GM19395 (cell line): ENCODE data around the gene CENPVL3.
"Not testable (repeated sequence)": the region's sequence is repeated elsewhere in the genome, so short reads cannot be mapped to it uniquely, and the experiment has no call there.

Source experiments
- ATAC-seq: cut with Tn5 transposase; IDR thresholded peaks from one replicate; pipeline ENCODE4 v1.9.1; 2021; ENCODE audit warnings: mild to moderate bottlenecking, moderate library complexity; ENCODE audit not compliant: unreplicated experiment

The CENPVL3 gene

DNA sequence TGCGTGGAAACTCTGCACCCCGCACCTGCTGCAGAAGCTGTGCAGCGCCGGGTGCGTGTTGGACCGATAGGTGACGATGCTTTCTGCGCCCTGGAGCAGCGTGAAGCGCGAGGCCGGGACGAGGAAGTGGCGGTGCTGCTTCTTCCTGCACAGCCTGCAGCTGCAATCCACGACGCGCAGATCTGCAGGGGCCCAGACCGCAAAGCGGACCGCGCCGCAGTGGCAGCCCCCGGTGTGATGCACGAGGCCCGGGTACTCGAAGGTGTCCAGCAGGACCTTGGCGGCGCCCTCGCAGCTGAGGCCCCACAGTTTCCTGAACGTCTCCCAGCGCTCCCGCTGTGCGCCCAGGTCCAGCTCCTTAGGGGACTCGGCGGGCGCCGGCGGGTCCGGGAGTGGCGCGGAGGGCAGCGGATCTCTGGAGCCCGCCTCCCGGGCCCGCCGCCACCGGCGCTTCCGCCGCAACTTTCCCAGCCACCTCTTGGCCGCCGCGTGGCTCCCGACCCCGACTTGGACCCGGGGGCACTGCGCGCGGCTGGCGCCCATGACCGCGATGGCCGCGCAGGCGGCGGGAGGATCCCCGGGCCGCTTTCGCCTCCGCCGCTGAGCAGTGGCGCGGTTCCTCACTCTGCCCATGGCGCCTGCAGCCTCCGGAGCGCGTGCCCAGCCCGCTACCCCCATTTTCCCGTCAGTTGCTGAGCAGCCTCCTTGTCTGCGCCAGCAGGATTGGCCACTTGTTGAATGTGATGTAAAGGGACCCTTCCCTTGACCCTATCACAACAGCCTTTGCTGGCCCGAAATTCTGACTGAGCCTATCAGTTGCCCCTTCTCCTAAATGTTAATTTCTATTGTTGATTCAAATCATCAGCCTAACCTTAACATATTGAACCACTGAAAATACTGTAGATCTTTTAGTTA is at the start of gene CENPVL3:
Gene CENPVL3 (minus strand): TSS at position 672 of the 915 bp plus-strand sequence. CDS start 39 bp downstream, at position 633.
- not testable (repeated sequence) for ATAC-seq

DNA sequence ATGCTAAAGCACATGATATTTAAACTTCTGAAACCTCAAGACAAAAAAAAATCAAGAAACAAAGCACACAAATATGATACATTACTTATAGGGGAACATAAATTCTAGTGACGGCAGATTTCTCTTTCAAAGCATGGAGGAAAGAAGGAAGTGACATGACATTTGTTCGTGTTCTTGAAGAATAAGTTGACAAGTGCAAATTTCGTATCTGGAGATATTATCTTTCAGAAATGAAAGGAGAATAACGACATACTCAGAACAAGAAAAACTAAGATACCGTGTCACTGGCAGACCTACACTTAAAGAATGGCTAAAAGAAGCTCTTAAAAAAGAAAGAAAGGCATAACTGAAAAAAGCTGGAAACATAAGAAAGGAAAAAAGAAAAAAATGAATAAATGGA is 47.3 kb upstream of the CENPVL3 start:
- ATAC-seq, result no peak

GRCh38 chrX:51643377-51643776 is 24.7 kb upstream of the CENPVL3 start:
- no peak for ATAC-seq

DNA sequence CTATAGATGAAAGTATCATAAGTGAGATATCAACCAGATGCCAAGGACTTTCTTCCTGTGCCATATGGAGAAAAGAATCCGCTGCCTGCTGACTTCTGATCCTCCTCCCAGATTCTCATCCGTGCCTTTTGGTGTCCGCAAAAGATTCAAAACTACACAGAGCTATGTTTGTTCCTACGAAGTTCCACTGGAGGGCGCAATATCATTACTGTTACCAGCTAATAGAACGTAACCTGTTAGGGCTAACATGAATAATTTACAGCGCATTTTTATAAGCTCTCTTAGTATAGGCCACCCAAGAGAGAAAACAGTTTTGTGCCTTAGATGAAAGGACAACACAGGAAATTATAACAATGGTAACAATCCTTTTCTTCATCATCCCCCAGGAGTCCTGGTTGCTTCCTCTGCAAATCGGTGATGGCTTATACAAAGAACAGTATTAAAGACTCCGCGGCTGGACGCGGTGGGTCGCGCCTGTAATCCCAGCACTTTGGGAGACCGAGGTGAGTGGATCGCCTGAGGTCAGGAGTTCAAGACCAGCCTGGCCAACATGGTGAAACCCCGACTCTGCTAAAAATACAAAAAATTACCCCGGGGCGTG is 22.8 kb upstream of the CENPVL3 start:
- ATAC-seq, result no peak

GRCh38 chrX:51636511-51636910 is 17.8 kb upstream of the CENPVL3 start:
- ATAC-seq, result not testable (repeated sequence)

DNA sequence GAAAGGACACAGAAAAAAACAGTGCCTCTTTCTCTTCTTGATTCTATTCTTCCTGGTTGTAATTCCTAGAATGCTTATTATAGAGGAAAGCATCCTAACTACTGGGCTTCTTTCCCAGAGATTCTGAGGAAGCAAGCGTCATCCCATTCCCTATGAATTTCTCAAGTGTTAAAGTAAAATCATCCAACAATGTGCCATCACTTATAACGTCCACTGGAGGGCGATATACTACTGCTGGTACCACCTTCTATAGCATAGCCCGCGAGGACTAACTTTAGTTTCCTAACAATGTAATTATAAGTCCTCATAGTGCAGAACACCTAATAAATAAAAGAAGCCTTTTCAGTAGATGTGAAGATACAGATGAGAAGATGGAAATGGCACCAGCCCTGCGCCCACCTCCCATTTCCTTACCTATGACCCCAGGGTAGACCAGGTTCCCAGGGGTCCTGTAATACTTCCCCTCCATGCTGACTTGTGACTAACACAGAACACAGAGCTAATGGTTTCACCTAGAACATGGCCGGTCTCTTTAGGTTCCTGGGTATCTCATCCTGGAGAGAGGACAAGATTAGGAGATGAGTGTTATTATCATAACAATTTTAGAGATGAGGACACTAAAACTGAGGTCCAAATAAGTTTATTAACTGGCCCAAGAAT is 4.2 kb downstream of the CENPVL3 start:
- ATAC-seq, result no peak

DNA sequence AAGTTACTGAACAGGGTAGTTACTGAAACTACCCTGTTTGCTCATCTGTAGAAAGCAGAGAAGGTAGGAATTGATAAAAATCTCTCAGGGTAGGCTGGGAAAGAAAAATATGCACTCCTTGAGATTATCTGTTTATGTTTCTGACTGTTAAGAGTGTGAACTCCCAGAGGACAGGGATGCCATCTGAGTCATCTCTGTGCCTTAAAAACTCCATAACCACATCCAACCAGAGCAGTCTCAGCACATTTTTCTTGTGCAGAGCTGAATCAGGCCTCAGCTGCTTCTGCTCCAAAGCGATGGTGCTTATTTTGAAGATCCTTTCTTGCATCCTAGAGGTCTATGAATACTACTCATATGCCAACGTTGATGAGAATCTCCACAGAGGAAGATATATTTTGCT is 9.9 kb downstream of the CENPVL3 start:
- no peak for ATAC-seq

DNA sequence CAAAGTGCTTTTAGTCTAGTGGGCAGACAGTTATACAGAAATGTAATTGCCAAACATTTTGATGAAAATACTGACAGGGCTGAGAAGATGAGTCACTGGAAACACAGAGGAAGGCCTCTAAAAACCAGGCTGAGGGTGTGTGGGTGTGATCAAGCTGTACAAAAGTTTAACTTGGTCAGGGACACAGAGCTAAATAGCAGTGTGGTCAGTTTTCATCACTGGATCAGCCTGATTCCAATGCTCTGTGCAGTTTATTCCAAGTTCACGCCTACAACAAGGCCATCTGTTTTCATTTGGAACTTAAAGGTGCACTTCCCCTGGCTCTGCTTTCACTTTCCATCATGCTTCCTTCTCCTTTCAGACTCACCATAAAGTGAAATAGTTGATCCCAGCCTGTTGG is 10.6 kb downstream of the CENPVL3 start:
- no peak for ATAC-seq

- ATAC-seq, result no peak
Measured at GRCh38 chrX:51606446-51606845, 12.3 kb downstream of the CENPVL3 start.

DNA sequence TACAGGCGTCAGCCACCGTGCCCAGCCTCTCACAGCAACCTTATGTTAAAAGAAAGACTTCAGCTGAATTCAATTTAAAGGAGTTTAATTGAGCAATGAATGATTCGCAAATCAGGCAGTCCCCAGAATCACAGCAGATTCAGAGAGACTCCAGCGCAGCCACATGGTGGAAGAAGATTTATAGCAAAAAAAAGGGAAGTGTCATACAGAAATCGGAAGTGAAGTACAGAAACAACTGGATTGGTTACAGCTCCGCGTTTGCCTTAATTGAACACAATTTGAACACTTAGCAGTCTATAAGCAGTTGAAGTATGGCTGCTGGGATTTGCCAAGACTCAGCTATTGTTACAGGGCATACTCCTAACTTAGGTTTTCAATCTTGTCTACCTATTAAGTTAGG is 19.8 kb downstream of the CENPVL3 start:
- ATAC-seq, result no peak

- no peak for ATAC-seq
Measured at GRCh38 chrX:51571874-51572273, 46.8 kb downstream of the CENPVL3 start.

- ATAC-seq, result no peak
Measured at GRCh38 chrX:51569561-51569960, 49.2 kb downstream of the CENPVL3 start.

DNA sequence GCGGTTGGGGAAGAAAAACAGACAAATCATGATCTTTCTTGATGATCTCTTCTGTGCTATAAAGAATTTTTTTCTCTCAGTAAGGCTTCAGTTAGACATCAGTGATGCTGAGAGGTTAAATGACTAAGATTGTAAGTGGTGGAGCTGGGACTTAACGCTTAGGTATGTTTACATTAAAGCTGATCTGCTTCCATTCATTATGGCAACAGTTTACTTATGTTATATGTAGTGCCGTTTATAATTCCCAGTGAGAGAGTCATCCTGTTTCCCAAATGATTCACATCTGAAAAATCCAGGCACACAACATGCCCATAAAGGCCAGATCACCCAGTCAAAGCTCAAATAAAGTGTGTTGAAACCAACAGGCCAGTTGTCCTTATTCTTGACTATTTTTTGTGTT is 50.1 kb downstream of the CENPVL3 start:
- no peak for ATAC-seq
